Activated naive CD4-positive, alpha-beta T cell treated with anti-CD3 and anti-CD28 coated beads, Interleukin-2, amount 10 ng/mL, durations not matched to agents 7 days and 5 days (primary cell): ENCODE data around the gene FAXC.

Source experiments
- CTCF ChIA-PET: fragments of 350-600 bp; sonication (Branson Sonifier 250); formaldehyde crosslinking; loops from one replicate; lab custom pipeline; 2021; ENCODE audit warnings: antibody characterized with exemption; lab: Charles Lee
- DNase-seq: peaks from one replicate; pipeline ENCODE4 v3.0.0-alpha.2; 2020
- H3K27ac Mint-ChIP-seq: one replicate; pipeline ENCODE4 v1.8.0; 2021; ENCODE audit warnings: mild to moderate bottlenecking, moderate library complexity, mixed read lengths
- H3K27me3 Mint-ChIP-seq: one replicate; pipeline ENCODE4 v1.8.0; 2021; ENCODE audit warnings: mild to moderate bottlenecking, mixed read lengths
- H3K36me3 Mint-ChIP-seq: one replicate; pipeline ENCODE4 v1.8.0; 2021; ENCODE audit warnings: mixed read lengths
- H3K4me1 Mint-ChIP-seq: one replicate; pipeline ENCODE4 v1.8.0; 2021; ENCODE audit warnings: mixed read lengths
- H3K4me3 Mint-ChIP-seq: one replicate; pipeline ENCODE4 v1.8.0; 2021; ENCODE audit warnings: mild to moderate bottlenecking, moderate library complexity, mixed read lengths
- H3K9me3 Mint-ChIP-seq: one replicate; pipeline ENCODE4 v1.8.0; 2021; ENCODE audit warnings: mixed read lengths

Gene FAXC

DNA sequence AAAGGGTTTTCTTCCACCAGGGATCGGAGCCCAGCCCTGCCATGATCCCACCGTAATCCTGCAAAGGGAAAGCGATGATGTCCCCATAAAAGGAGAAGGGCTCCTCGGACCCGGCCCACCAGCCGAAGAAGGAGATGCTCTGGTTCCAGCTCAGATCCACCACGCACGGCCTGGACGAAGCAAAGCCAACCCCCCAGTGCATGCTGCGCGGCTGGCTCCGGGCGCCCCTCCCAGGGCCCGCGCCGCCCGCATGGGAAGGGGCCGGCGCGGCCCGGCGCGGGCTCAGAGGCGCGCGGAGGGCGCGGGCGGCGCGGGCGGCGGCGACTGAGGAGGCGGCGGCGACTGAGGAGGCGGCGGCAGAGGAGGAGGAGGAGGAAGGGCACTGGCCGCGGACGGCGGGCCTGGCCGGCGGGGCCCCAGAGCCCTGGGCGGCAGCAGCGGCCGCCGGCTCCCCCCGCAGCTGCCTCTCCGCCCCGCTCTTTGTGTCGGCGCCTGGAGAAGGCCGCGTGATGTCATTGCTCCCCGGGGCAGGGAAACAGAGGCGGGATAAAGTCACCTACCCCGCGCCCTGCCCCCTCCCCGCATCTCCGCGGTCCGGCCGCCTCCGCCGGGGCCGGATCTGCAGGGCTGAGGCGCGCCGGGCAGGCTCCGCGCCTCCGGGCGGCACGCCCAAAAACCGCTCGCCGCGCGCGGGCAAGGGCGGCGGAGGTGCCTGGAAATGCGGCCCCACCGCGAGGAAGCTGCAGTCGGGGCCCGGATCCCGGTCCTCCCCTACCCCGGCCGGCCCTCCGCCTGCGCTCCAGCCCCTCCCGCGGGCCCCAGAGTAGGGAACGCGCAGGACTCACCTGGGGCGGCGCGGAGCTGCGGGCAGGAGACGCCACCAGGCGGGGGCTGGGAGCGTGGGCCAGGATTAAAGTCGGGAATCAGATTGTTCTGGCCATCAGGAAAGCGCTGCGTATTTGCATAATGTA, at the start of gene FAXC:
FAXC (minus strand) TSS at position 504 of the 971 bp plus-strand sequence; CDS start at position 202, 302 bp downstream.
- no peaks in the 10 kb centered on the region for H3K9me3 Mint-ChIP-seq
- no peaks in the 10 kb centered on the region for H3K36me3 Mint-ChIP-seq
- H3K4me3 Mint-ChIP-seq: peak within 1 kb of the TSS; percentile 49
- H3K4me1 Mint-ChIP-seq: peaks cover 5% of the 10 kb centered on the region
- peaks cover 74% of the 10 kb centered on the region for H3K27me3 Mint-ChIP-seq
- CTCF ChIA-PET: interaction anchor here (1.3 kb wide), 1 partner anchor 15 kb away, joined by 3 read pairs; no protein-coding TSS in a partner anchor
- no peak within 1 kb of the TSS for H3K27ac Mint-ChIP-seq
- DNase-seq: peak; percentile 32

DNA sequence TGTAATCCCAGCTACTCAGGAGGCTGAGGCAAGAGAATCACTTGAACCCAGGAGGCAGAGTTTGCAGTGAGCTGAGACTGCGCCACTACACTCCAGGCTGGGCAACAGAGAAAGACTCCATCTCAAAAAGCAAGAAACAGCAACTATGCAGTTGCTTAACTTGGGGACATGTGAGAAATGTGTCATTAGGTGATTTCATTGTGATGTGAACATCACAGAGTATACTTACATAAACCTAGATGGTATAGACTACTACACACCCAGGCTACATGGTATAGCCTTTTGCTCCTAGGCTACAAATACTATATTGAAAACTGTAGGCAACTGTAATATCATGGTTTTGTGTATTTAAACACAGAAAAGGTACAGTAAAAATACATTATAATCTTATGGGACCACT, 47.8 kb upstream of the FAXC start:
- CTCF ChIA-PET: no interaction called here
- Mint-ChIP-seq H3K27me3 (no peaks in the 10 kb centered on the region), H3K27ac (no peak overlapping the region)

DNA sequence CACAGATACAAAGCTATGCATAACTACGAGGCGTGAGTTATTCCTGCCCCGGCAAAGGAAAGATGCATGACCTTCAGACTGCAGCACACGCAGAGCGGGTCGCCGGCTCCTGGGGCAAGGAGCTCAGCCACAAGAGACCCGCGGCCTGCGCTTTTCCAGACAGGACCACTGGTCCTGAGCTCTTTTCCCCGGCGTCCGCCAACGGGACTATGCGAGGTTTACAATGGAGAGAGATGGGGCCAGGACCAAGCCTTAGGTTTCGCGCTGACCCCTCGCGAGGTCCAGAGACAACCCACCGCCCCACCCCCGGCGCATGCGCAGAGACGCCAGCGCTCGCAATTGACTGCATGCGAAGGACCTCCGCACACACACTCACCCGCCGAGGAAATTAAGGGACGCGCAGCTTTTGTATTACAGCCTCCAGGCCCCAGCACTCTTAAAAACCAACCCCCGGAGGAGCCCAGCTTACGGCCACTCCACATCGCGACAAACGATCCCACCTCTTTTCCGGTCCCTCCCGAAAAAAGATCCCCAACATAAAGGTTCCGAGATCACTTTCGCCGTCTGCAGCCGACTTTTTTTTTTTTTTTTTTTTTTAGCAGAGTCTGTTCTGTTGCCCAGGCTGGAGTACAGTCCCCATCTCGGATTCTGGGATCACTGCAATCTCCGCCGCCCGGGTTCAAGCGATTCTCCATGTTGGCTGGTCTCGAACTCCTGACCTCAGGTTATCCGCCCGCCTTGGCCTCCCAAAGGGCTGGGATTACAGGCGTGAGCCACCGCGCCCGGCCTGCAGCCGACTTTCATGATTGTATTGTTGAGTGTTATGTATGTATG, 44.4 kb upstream of the FAXC start, which contains the start of gene COQ3:
COQ3 (minus strand) TSS at position 498 of the 834 bp plus-strand sequence; CDS start at position 482, 16 bp downstream.
- CTCF ChIA-PET: interaction anchor here (0.6 to 1.3 kb wide), 2 partner anchors 29 to 62 kb away, joined by 4 to 7 read pairs; no protein-coding TSS in a partner anchor
- H3K9me3 Mint-ChIP-seq: no peaks in the 10 kb centered on the region
- peak; percentile 76 for DNase-seq
- H3K36me3 Mint-ChIP-seq: peaks cover 6% of the 10 kb centered on the region
- no peaks in the 10 kb centered on the region for H3K27me3 Mint-ChIP-seq
- peak within 1 kb of the TSS; percentile 93 for H3K4me3 Mint-ChIP-seq
- peaks cover 13% of the 10 kb centered on the region for H3K4me1 Mint-ChIP-seq
- peak within 1 kb of the TSS; percentile 89 for H3K27ac Mint-ChIP-seq

More for the DNA sequence above, 47.8 kb upstream of the FAXC start:
- no peak for DNase-seq
- H3K4me3 Mint-ChIP-seq: no peak overlapping the region
- peaks cover 11% of the 10 kb centered on the region for H3K4me1 Mint-ChIP-seq
- H3K9me3 Mint-ChIP-seq: no peaks in the 10 kb centered on the region
- peaks cover 26% of the 10 kb centered on the region for H3K36me3 Mint-ChIP-seq

DNA sequence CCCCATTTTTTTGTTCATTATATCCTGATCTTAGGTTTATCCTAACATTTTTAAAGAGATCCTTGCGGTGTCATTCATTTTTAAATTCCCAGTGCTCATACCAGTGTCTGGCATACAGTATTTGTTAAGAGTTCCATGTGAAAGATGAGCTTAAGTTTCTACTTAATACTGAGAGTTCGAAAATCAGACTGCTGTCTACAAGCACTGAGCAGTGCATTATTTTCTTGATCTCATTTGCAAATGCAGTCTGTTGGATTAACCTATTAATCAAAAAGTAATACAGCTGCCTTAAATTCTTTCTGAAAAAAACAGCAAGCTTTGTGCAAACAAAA, 43.9 kb upstream of the FAXC start:
- Mint-ChIP-seq H3K9me3 (no peaks in the 10 kb centered on the region), H3K27me3 (no peaks in the 10 kb centered on the region), H3K27ac (peak overlapping the region; percentile 89), H3K4me1 (peaks cover 13% of the 10 kb centered on the region), H3K4me3 (peak overlapping the region; percentile 93), H3K36me3 (peaks cover 6% of the 10 kb centered on the region)
- no peak for DNase-seq
- CTCF ChIA-PET: interaction anchor here (1.3 kb wide), 1 partner anchor 62 kb away, joined by 7 read pairs; no protein-coding TSS in a partner anchor

DNA sequence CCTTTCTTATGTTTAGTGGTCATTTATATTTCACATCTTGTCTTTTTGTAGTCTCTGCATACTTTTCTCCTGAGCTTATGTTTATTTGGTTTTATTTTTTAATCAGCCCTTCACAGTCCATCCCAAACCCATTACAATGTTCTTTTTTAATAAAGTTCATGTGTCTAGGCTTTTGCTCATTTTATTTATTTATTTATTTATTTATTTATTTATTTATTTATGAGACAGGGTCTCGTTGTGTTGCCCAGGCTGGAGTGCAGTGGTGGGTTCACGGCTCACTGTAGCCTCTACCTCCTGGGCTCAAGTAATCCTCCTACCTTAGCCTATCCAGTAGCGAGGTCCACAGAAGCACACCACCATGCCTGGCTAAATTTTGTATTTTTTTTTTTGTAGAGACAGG, 41.4 kb upstream of the FAXC start:
- no peak overlapping the region for H3K4me3 Mint-ChIP-seq
- peaks cover 13% of the 10 kb centered on the region for H3K4me1 Mint-ChIP-seq
- CTCF ChIA-PET: no interaction called here

DNA sequence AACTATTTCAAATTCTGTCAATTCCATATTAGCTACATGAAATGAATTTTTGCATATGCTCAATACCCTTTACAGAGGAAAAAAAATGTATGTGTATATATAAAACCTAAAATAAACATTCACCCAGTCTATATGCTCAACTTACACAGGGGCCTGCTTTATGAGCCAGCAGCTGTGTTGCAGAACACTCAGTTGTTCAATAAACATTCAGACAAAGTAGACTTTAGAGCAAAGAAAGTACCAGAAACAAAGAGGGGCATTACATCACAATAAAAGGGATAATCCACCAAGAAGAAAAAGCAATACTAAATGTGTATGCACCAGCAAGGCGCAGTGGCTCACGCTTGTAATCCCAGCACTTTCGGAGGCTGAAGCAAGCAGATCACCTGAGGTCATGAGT, 35.0 kb upstream of the FAXC start:
- Mint-ChIP-seq H3K9me3 (no peaks in the 10 kb centered on the region), H3K27ac (no peak overlapping the region), H3K4me1 (no peaks in the 10 kb centered on the region), H3K4me3 (no peak overlapping the region), H3K36me3 (no peaks in the 10 kb centered on the region), H3K27me3 (no peaks in the 10 kb centered on the region)
- no peak for DNase-seq
- CTCF ChIA-PET: no interaction called here

More for the DNA sequence above, 41.4 kb upstream of the FAXC start:
- no peak for DNase-seq
- Mint-ChIP-seq H3K27ac (no peak overlapping the region), H3K27me3 (no peaks in the 10 kb centered on the region), H3K36me3 (no peaks in the 10 kb centered on the region), H3K9me3 (no peaks in the 10 kb centered on the region)

DNA sequence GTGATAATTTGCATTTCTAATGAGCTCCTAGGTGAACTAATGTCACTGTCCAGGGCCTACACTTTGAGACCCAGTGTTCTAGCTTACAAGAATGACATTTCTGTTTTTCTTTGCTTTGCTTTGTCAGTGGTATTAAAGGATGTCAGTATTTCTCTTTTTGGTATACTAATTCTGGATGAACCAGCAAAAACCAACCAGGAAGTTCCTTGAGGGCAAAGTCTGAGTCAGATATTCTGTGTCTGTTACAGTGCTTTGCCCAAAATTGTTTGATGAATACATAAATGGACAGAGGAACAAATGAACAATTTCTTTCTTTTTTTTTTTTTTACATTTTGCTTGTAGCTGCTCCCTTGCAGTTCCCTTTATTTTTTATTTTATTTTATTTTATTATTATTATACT, 29.2 kb upstream of the FAXC start:
- H3K27ac Mint-ChIP-seq: no peak overlapping the region
- no peaks in the 10 kb centered on the region for H3K27me3 Mint-ChIP-seq
- no peak for DNase-seq
- CTCF ChIA-PET: no interaction called here
- no peaks in the 10 kb centered on the region for H3K9me3 Mint-ChIP-seq
- H3K36me3 Mint-ChIP-seq: no peaks in the 10 kb centered on the region
- no peaks in the 10 kb centered on the region for H3K4me1 Mint-ChIP-seq
- no peak overlapping the region for H3K4me3 Mint-ChIP-seq

DNA sequence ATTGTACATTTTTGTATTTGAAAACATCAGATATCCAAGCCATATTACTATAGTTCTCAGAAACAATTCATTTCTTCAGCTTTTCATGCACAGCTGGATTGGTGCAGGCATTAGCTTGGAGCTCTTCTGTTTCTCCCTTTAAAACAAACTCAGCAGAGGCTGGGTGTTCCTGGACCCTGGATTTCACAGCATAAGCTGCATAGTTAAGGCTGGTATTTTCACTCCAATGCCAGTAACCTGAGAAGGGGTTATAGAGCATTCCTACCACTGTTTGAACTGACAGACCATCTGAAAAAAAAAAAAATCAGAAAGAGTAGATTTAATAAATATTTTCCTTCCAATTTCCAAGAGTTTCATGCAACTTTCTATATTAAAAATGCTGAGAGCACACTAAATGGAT, 20.1 kb upstream of the FAXC start:
- CTCF ChIA-PET: interaction anchor here (0.9 kb wide), 1 partner anchor 39 kb away, joined by 3 read pairs; no protein-coding TSS in a partner anchor
- H3K27ac Mint-ChIP-seq: no peak overlapping the region

DNA sequence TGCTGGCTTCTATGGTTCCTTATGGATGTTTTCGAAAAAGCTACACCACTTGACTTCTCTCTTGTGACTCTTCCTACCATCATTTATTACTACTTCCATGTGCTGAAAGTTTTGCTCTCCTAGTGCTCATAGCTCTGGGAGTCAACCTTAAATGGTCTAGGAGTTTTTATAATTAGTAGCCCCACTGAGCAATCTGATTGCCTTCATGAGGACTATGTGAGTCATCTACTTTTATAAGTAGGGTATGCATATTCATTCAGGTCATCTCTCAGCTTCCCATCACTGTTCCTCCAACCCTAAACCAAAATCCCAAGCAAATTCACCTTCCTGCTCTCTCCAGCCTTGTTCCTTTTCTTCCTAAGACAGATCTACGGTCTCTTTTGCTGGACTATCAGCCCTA, 17.4 kb upstream of the FAXC start:
- CTCF ChIA-PET: no interaction called here
- Mint-ChIP-seq H3K36me3 (no peaks in the 10 kb centered on the region), H3K27me3 (peaks cover under 1% of the 10 kb centered on the region), H3K27ac (no peak overlapping the region), H3K9me3 (no peaks in the 10 kb centered on the region), H3K4me1 (no peaks in the 10 kb centered on the region), H3K4me3 (no peak overlapping the region)
- DNase-seq: no peak

More for the DNA sequence above, 20.1 kb upstream of the FAXC start:
- no peaks in the 10 kb centered on the region for H3K9me3 Mint-ChIP-seq
- H3K36me3 Mint-ChIP-seq: no peaks in the 10 kb centered on the region
- no peak overlapping the region for H3K4me3 Mint-ChIP-seq
- no peaks in the 10 kb centered on the region for H3K4me1 Mint-ChIP-seq
- no peaks in the 10 kb centered on the region for H3K27me3 Mint-ChIP-seq
- DNase-seq: no peak

DNA sequence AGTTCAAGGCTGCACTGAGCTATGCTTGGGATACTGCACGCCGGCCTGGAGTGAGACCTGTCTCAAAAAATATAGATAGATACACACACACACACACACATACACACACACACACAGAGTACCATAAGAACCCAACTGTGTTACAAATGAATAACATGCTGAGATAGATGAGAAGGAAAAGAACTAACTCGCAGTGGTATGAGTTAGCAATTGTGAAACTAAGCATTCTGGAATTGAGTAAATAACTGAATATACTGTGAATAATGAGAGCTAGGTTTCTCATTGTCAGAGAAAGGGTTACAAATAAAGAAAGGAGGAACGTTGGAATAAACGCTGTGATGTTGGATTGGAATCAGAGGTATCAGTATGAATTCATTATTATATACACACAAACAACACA, 14.6 kb upstream of the FAXC start:
- CTCF ChIA-PET: interaction anchor here (0.8 to 1.5 kb wide), 2 partner anchors 29 to 33 kb away, joined by 4 read pairs; no protein-coding TSS in a partner anchor
- no peak for DNase-seq
- Mint-ChIP-seq H3K9me3 (no peaks in the 10 kb centered on the region), H3K4me1 (no peaks in the 10 kb centered on the region), H3K4me3 (no peak overlapping the region), H3K27ac (no peak overlapping the region), H3K36me3 (no peaks in the 10 kb centered on the region), H3K27me3 (peaks cover 6% of the 10 kb centered on the region)

DNA sequence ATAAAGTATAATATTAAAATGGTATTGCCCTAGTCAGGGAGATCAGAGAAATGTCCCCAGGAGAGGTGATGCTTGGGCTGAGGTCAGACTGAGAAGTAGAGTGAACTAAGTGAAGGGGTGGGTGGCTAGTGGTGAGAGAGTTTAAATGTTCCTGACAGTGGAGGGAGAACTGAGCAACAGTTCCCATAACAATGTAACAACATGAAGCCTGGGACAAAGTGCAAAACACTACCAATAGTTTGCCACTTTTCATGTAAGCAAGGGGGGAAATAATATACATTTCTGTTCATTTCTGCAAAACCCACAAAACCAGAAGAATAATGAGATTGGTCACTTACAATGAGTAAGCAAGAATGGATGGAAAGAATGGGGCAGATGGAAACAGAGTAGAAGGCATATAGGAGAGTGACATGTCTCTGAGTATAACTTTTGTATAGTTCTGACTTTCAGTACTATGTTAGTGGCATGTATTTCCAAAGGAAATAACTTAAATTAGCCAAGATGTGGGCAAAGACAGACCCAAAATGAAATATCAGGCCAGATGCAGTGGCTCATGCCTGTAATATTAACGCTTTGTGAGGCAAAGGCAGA, 13.3 kb upstream of the FAXC start:
- no peaks in the 10 kb centered on the region for H3K36me3 Mint-ChIP-seq
- no peaks in the 10 kb centered on the region for H3K9me3 Mint-ChIP-seq
- CTCF ChIA-PET: no interaction called here
- H3K4me1 Mint-ChIP-seq: no peaks in the 10 kb centered on the region
- no peak overlapping the region for H3K4me3 Mint-ChIP-seq
- no peak for DNase-seq
- peaks cover 6% of the 10 kb centered on the region for H3K27me3 Mint-ChIP-seq
- no peak overlapping the region for H3K27ac Mint-ChIP-seq

DNA sequence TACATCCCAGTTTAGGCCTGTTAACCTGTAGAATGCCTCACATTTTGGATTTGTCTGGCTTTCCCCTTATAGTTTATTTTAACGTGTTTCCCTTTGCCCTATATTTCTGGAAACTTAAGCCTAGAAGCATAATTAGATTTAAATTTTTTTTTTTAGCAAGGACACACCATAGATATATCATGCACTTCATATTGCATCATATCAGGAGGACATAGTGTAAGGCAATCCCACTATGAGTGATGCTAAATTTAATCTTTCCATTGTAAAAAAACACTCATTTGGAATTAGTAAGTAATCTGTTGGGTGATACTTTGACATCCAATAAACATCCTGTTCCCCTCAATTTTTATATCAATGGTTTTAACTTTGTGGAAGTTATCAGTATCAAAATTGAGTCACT, 10.3 kb upstream of the FAXC start:
- Mint-ChIP-seq H3K36me3 (no peaks in the 10 kb centered on the region), H3K9me3 (no peaks in the 10 kb centered on the region), H3K4me3 (no peak overlapping the region), H3K27me3 (peaks cover 27% of the 10 kb centered on the region), H3K4me1 (no peaks in the 10 kb centered on the region), H3K27ac (no peak overlapping the region)
- DNase-seq: no peak
- CTCF ChIA-PET: no interaction called here

DNA sequence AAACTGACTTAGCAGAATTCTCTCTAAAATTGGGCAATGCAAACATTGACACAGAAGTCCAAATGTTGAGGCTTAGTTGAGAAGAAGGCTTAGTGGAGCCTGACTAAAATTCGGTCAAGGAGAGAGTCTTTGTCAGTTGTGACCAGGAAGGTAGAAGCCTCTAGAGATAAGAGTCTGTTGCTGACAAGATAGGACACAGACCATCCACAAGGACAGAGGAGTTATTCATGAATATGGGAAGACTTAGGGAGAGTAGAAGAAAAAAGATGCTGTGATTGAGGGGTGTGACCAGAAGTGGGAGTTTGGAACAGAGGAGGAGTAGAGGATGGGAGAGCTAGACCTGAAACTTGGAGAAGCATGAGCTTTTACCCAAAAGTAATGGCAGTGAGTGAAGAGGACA, 7.2 kb upstream of the FAXC start:
- peaks cover 48% of the 10 kb centered on the region for H3K27me3 Mint-ChIP-seq
- no peak overlapping the region for H3K4me3 Mint-ChIP-seq
- H3K4me1 Mint-ChIP-seq: no peaks in the 10 kb centered on the region
- no peaks in the 10 kb centered on the region for H3K36me3 Mint-ChIP-seq
- H3K27ac Mint-ChIP-seq: no peak overlapping the region
- no peak for DNase-seq
- no peaks in the 10 kb centered on the region for H3K9me3 Mint-ChIP-seq
- CTCF ChIA-PET: no interaction called here

DNA sequence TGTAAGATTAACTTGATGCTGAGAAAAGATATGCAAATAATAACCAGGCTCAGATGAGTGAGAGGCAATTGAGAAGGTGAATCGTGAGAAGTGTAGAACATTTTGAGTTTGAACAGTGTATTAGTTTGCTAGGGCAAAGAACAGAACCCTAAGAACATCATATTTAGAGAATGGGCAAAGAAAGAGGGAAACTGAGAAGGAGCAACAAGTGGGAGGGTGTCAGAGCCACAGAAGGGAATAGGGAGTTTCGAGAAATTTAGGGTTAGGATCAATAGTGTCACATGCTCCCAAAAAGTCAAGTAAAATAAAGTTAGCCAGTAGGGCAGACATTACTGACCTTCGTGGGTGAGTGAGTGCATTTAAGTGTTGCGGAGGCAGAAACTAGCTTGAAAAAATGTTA, 5.5 kb upstream of the FAXC start:
- Mint-ChIP-seq H3K27ac (no peak overlapping the region), H3K27me3 (peaks cover 60% of the 10 kb centered on the region), H3K4me3 (no peak overlapping the region), H3K9me3 (no peaks in the 10 kb centered on the region), H3K36me3 (no peaks in the 10 kb centered on the region), H3K4me1 (peaks cover 4% of the 10 kb centered on the region)
- CTCF ChIA-PET: interaction anchor here (1.3 kb wide), 1 partner anchor 25 kb away, joined by 3 read pairs; no protein-coding TSS in a partner anchor
- no peak for DNase-seq
